HG02623 (cell line): Measurements from ENCODE around the gene EFTUD2.

Source experiments
- ATAC-seq: cut with Tn5 transposase; IDR thresholded peaks from one replicate; pipeline ENCODE4 v1.9.1; 2021; ENCODE audit warnings: moderate library complexity; ENCODE audit not compliant: unreplicated experiment

Gene EFTUD2

GRCh38 chr17:44889003-44889402, 10.2 kb downstream of the EFTUD2 start:
- no peak for ATAC-seq

GRCh38 chr17:44887971-44888954, 11.0 kb downstream of the EFTUD2 start:
- no peak for ATAC-seq

- no peak for ATAC-seq
Measured at GRCh38 chr17:44887016-44887415, 12.2 kb downstream of the EFTUD2 start.

GRCh38 chr17:44884941-44885340, 14.3 kb downstream of the EFTUD2 start:
- no peak for ATAC-seq

- no peak for ATAC-seq
Measured at GRCh38 chr17:44881145-44881544, 18.1 kb downstream of the EFTUD2 start.

- no peak for ATAC-seq
Measured at GRCh38 chr17:44880062-44880461, 19.2 kb downstream of the EFTUD2 start.

- no peak for ATAC-seq
Measured at GRCh38 chr17:44879376-44879775, 19.9 kb downstream of the EFTUD2 start.

GRCh38 chr17:44878627-44879221, 20.5 kb downstream of the EFTUD2 start:
- no peak for ATAC-seq

GRCh38 chr17:44877121-44877520, 22.1 kb downstream of the EFTUD2 start:
- no peak for ATAC-seq

GRCh38 chr17:44875761-44876160, 23.5 kb downstream of the EFTUD2 start:
- ATAC-seq: no peak

- ATAC-seq: no peak
Measured at GRCh38 chr17:44872131-44872768, 27.0 kb downstream of the EFTUD2 start.

- ATAC-seq: no peak
Measured at GRCh38 chr17:44871556-44871955, 27.7 kb downstream of the EFTUD2 start.

GRCh38 chr17:44867841-44868240, 31.4 kb downstream of the EFTUD2 start:
- no peak for ATAC-seq

GRCh38 chr17:44865931-44866330, 33.3 kb downstream of the EFTUD2 start:
- no peak for ATAC-seq

GRCh38 chr17:44865231-44865660, 34.0 kb downstream of the EFTUD2 start:
- no peak for ATAC-seq

- ATAC-seq: no peak
Measured at GRCh38 chr17:44864831-44865230, 34.4 kb downstream of the EFTUD2 start.

- no peak for ATAC-seq
Measured at GRCh38 chr17:44863061-44863918, 36.0 kb downstream of the EFTUD2 start.

GRCh38 chr17:44862278-44862914, 36.8 kb downstream of the EFTUD2 start:
- ATAC-seq: no peak

- ATAC-seq: no peak
Measured at GRCh38 chr17:44859701-44860100, 39.5 kb downstream of the EFTUD2 start.

GRCh38 chr17:44854192-44854591, 45.1 kb downstream of the EFTUD2 start:
- ATAC-seq: no peak
